ENCODE results near the gene EIF5A2.
"Not testable (repeated sequence)": the region's sequence is repeated elsewhere in the genome, so short reads cannot be mapped to it uniquely, and the experiment has no call there.

The EIF5A2 gene

GRCh38 chr3:170908235-170909116 is at the start of gene EIF5A2:
EIF5A2 (minus strand) TSS chr3:170908637; CDS start chr3:170907806, 831 bp downstream.
- DNase-seq: peak; percentile 92

GRCh38 chr3:170956647-170957046 is 48.2 kb upstream of the EIF5A2 start:
- no peak for DNase-seq

GRCh38 chr3:170953736-170954135 is 45.3 kb upstream of the EIF5A2 start:
- DNase-seq: peak; percentile 68

- DNase-seq: no peak
These were observed 44.8 kb upstream of the EIF5A2 start for GRCh38 chr3:170953229-170953628.

GRCh38 chr3:170949211-170949610 is 40.8 kb upstream of the EIF5A2 start:
- DNase-seq: no peak

GRCh38 chr3:170947018-170947769 is 38.8 kb upstream of the EIF5A2 start:
- DNase-seq: no peak

- DNase-seq: no peak
These were observed 33.6 kb upstream of the EIF5A2 start for GRCh38 chr3:170942011-170942410.

- DNase-seq: no peak
These were observed 33.1 kb upstream of the EIF5A2 start for GRCh38 chr3:170941551-170941950.

- not testable (repeated sequence) for DNase-seq
These were observed 24.6 kb upstream of the EIF5A2 start for GRCh38 chr3:170933039-170933438.

GRCh38 chr3:170923553-170923952 is 15.1 kb upstream of the EIF5A2 start:
- not testable (repeated sequence) for DNase-seq

- no peak for DNase-seq
These were observed 10.3 kb upstream of the EIF5A2 start for GRCh38 chr3:170918715-170919114.

GRCh38 chr3:170914690-170915089 is 6.3 kb upstream of the EIF5A2 start:
- no peak for DNase-seq

- no peak for DNase-seq
These were observed 5.8 kb upstream of the EIF5A2 start for GRCh38 chr3:170914212-170914611.

- DNase-seq: no peak
These were observed 2.6 kb upstream of the EIF5A2 start for GRCh38 chr3:170911051-170911450.

GRCh38 chr3:170910542-170910941 is 2.1 kb upstream of the EIF5A2 start:
- no peak for DNase-seq

GRCh38 chr3:170909129-170909903 is 879 bp upstream of the EIF5A2 start:
- DNase-seq: no peak

- DNase-seq: no peak
These were observed 701 bp downstream of the EIF5A2 start for GRCh38 chr3:170907637-170908234.

- DNase-seq: no peak
These were observed 2.6 kb downstream of the EIF5A2 start for GRCh38 chr3:170905862-170906261.

- no peak for DNase-seq
These were observed 5.3 kb downstream of the EIF5A2 start for GRCh38 chr3:170903123-170903522.

GRCh38 chr3:170899455-170899854 is 9.0 kb downstream of the EIF5A2 start:
- DNase-seq: no peak

GRCh38 chr3:170897978-170898377 is 10.5 kb downstream of the EIF5A2 start:
- no peak for DNase-seq

GRCh38 chr3:170897199-170897598 is 11.2 kb downstream of the EIF5A2 start:
- not testable (repeated sequence) for DNase-seq

GRCh38 chr3:170896781-170897180 is 11.7 kb downstream of the EIF5A2 start:
- no peak for DNase-seq

Measured in midbrain (tissue), 1 donor.